OCI-LY7 (cell line): Measurements from ENCODE around the gene TPM4. TPM values are rescaled to one million over a fixed set of nuclear protein-coding genes. Genes with fewer than 3 reads are reported as not detected.
A peak's percentile ranks its signal among the peaks of the same experiment; 100 is the strongest.

Experiments
- Bru-seq: library from RNA; stranded (reverse); fragments of 400-500 nt; gene quantifications from one replicate; lab custom pipeline; 2021; lab: Mats Ljungman, UMichigan
- BruChase-seq, 2 experiments: library from RNA; stranded (reverse); fragments of 400-500 nt; gene quantifications; one replicate each; lab custom pipeline; 2021; lab: Mats Ljungman, UMichigan
- BruUV-seq: library from RNA; stranded (reverse); fragments of 400-500 nt; replicated peaks from 2 replicates; lab custom pipeline; 2021; lab: Mats Ljungman, UMichigan
- CTCF ChIA-PET: fragments of 300-600 bp; sonication (Branson Sonifier 250); formaldehyde crosslinking; loops from one replicate; lab custom pipeline; 2022; ENCODE audit warnings: antibody characterized with exemption; ENCODE audit not compliant: unreplicated experiment; lab: Charles Lee
- POLR2A ChIA-PET: fragments of 300-600 bp; sonication (Branson Sonifier 250); formaldehyde crosslinking; loops from one replicate; lab custom pipeline; 2022; ENCODE audit warnings: antibody characterized with exemption; lab: Charles Lee
- DNase-seq: peaks from one replicate; pipeline ENCODE4 v3.0.0-alpha.2; 2015; ENCODE audit warnings: low spot score
- H2AFZ ChIP-seq: fragments of 200-600 bp; sonication (generic), shearing (Covaris generic); 2 replicates; pipeline ENCODE4 v1.6.1; 2014; ENCODE audit warnings: mild to moderate bottlenecking, antibody characterized with exemption, low read length, moderate library complexity
- H3K27ac ChIP-seq: fragments of 200-600 bp; sonication (generic); 2 replicates; pipeline ENCODE4 v1.5.1; 2014; ENCODE audit warnings: mixed run types, low read depth, mild to moderate bottlenecking, moderate library complexity, low read length, inconsistent platforms; ENCODE audit not compliant: poor library complexity, severe bottlenecking
- H3K36me3 ChIP-seq: fragments of 200-600 bp; sonication (generic); 2 replicates; pipeline ENCODE4 v1.6.1; 2014; ENCODE audit warnings: mild to moderate bottlenecking, antibody characterized with exemption, low read length, moderate library complexity, mixed read lengths; ENCODE audit not compliant: insufficient read depth
- H3K4me1 ChIP-seq: fragments of 200-600 bp; sonication (generic); 2 replicates; pipeline ENCODE4 v1.5.1; 2014; ENCODE audit warnings: mild to moderate bottlenecking, low read length; ENCODE audit not compliant: insufficient read depth, poor library complexity, severe bottlenecking
- H3K4me2 ChIP-seq: fragments of 200-600 bp; sonication (generic); 2 replicates; pipeline ENCODE4 v1.6.1; 2014; ENCODE audit warnings: mild to moderate bottlenecking, low read length
- H3K4me3 ChIP-seq: fragments of 200-600 bp; sonication (generic); 2 replicates; pipeline ENCODE4 v1.5.1; 2014; ENCODE audit warnings: mild to moderate bottlenecking, low read depth, low read length; ENCODE audit not compliant: poor library complexity, severe bottlenecking
- H3K79me2 ChIP-seq: fragments of 200-600 bp; sonication (generic); 2 replicates; pipeline ENCODE4 v1.6.1; 2016; ENCODE audit warnings: low read depth, mild to moderate bottlenecking, low read length, moderate library complexity, mixed read lengths; ENCODE audit not compliant: insufficient read depth
- H3K9me2 ChIP-seq: fragments of 200-600 bp; sonication (generic); 2 replicates; pipeline ENCODE4 v1.6.1; 2016; ENCODE audit warnings: mild to moderate bottlenecking, low read length, mixed read lengths; ENCODE audit not compliant: insufficient read depth
- H3K9me3 ChIP-seq: fragments of 200-600 bp; sonication (generic); 2 replicates; pipeline ENCODE4 v1.6.1; 2014; ENCODE audit warnings: mild to moderate bottlenecking, mixed run types, low read length, mixed read lengths
- H4K20me1 ChIP-seq: fragments of 200-600 bp; sonication (generic); 2 replicates; pipeline ENCODE4 v1.6.1; 2014; ENCODE audit warnings: mild to moderate bottlenecking, antibody characterized with exemption, low read length, moderate library complexity, mixed read lengths; ENCODE audit not compliant: insufficient read depth
- EZH2phosphoT487 ChIP-seq: fragments of 200-600 bp; sonication (generic); IDR thresholded peaks from 2 replicates; pipeline ENCODE4 v1.6.1; 2018; ENCODE audit warnings: low read depth, borderline replicate concordance, mild to moderate bottlenecking, mixed run types, antibody characterized with exemption, low read length, moderate library complexity, mixed read lengths
- intact Hi-C: fragments of 100-400 bp; cut with micrococcal nuclease; formaldehyde crosslinking; loops from one replicate; pipeline ENCODE4 v1.10.0; 2022; ENCODE audit not compliant: unreplicated experiment
- long read RNA-seq: library from polyadenylated mRNA; stranded (forward); transcript quantifications from one replicate; pipeline ENCODE4 v2.0.0, GENCODE V29; 2022
- total RNA-seq, 2 experiments: library from RNA; depleted of rRNA in 1 of 2; stranded (reverse); fragments of >200 nt in 1 of 2; shearing (Covaris generic) in 1 of 2; gene quantifications; 2 replicates each; pipeline ENCODE4 v1.2.3, GENCODE V29; 2014 to 2022
- TF ChIP-seq, protein P1 (sequence below): fragments of 200-600 bp; sonication (generic); conservative IDR thresholded peaks from 2 replicates; pipeline ENCODE4 v1.5.1; 2014; ENCODE audit warnings: mild to moderate bottlenecking, antibody characterized with exemption, low read length, moderate library complexity, mixed read lengths

TPM4 gene
- 111 and 134 TPM in 2 replicates for total RNA-seq (2014; rRNA removed; shearing (Covaris generic))
- 98.1 and 108 TPM in 2 replicates for total RNA-seq (2022)
- percentile 72 among the genes with signal in this experiment for Bru-seq, nascent RNA
- percentile 84 among the genes with signal in this experiment for BruChase-seq, experiment 1, labeled RNA remaining after a 6-hour chase
- BruChase-seq, experiment 2, labeled RNA remaining after a 2-hour chase = percentile 81 among the genes with signal in this experiment
- long read RNA-seq, transcript TPM4-201 (8 exons, 2,666 nt) = major isoform, 203 of 222 reads
- long read RNA-seq, partial matches to known transcripts = 4 of 222 reads
- long read RNA-seq, other reads (novel, unspliced or antisense) = 10 of 222 reads

GRCh38 chr19:16076154-16076957 is at the start of gene TPM4:
TSS of gene TPM4 (plus strand) at chr19:16076495. CDS start at chr19:16076566, 71 bp downstream.
- H3K79me2 ChIP-seq = peaks cover 42% of the 10 kb centered on the region
- peaks cover 10% of the 10 kb centered on the region for H4K20me1 ChIP-seq
- H3K9me2 ChIP-seq = no peaks in the 10 kb centered on the region
- H3K9me3 ChIP-seq = no peaks in the 10 kb centered on the region
- no TSS peak for BruUV-seq
- DNase-seq = peak; percentile 67
- H3K27ac ChIP-seq = peak within 1 kb of the TSS; percentile 96
- peak within 1 kb of the TSS; percentile 80 for H3K4me3 ChIP-seq
- peaks cover 56% of the 10 kb centered on the region for H3K4me1 ChIP-seq
- ChIA-PET POLR2A (interaction anchor here (0.6 to 1.8 kb wide), 7 partner anchors 10 to 1567 kb away, joined by 3 to 7 read pairs (median 3); partner anchors contain the start of gene HSH2D), CTCF (interaction anchor here (0.6 kb wide), 3 partner anchors 13 to 1552 kb away, joined by 4 to 7 read pairs (median 7); no protein-coding TSS in a partner anchor)
- H3K36me3 ChIP-seq = peaks cover 13% of the 10 kb centered on the region
- peak within 1 kb of the TSS; percentile 40 for H2AFZ ChIP-seq
- no peak for TF ChIP-seq EZH2phosphoT487
- TF ChIP-seq, protein P1, sequence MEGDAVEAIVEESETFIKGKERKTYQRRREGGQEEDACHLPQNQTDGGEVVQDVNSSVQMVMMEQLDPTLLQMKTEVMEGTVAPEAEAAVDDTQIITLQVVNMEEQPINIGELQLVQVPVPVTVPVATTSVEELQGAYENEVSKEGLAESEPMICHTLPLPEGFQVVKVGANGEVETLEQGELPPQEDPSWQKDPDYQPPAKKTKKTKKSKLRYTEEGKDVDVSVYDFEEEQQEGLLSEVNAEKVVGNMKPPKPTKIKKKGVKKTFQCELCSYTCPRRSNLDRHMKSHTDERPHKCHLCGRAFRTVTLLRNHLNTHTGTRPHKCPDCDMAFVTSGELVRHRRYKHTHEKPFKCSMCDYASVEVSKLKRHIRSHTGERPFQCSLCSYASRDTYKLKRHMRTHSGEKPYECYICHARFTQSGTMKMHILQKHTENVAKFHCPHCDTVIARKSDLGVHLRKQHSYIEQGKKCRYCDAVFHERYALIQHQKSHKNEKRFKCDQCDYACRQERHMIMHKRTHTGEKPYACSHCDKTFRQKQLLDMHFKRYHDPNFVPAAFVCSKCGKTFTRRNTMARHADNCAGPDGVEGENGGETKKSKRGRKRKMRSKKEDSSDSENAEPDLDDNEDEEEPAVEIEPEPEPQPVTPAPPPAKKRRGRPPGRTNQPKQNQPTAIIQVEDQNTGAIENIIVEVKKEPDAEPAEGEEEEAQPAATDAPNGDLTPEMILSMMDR = no peak
- peak within 1 kb of the TSS; percentile 97 for H3K4me2 ChIP-seq
- intact Hi-C loops = loop anchor here (5.0 to 10.0 kb wide), 2 partner anchors 368 to 511 kb away; no protein-coding TSS in a partner anchor

DNA sequence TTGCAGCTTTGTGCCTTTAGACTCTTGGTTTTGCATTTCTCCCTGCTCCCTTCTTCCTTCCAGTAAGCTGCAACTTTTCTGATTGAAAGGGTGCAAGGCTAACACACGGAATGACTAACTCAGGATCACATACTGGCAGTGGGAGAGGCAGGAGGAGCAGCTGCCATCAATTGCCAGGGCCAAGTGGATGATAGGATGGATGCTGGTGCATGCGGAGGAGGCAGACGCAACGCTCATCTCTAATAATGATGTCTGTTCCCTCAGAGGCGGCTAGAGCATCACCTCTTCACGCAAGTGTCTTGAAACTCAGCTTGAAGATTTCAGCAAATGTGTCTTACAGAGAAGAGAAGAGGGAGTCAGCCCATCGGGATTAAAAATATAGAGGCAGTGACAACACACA is 49.5 kb upstream of the TPM4 start:
- ChIA-PET CTCF (no interaction called here), POLR2A (interaction anchor here (0.5 kb wide), 1 partner anchor 963 kb away, joined by 3 read pairs; no protein-coding TSS in a partner anchor)
- DNase-seq = no peak
- Histone ChIP-seq H3K4me3 (no peak overlapping the region), H3K36me3 (no peaks in the 10 kb centered on the region), H3K4me2 (no peak overlapping the region), H3K27ac (no peak overlapping the region), H2AFZ (no peak overlapping the region), H3K79me2 (no peaks in the 10 kb centered on the region), H3K4me1 (no peaks in the 10 kb centered on the region), H3K9me3 (no peaks in the 10 kb centered on the region), H3K9me2 (no peaks in the 10 kb centered on the region), H4K20me1 (no peaks in the 10 kb centered on the region)
- BruUV-seq = no TSS peak
- TF ChIP-seq EZH2phosphoT487 = no peak
- TF ChIP-seq, protein P1 = no peak
- intact Hi-C loops = no loop called here
